Psoas muscle (tissue), 8 donors: ENCODE measurements around the gene CCP110. TPM values are rescaled to one million over a fixed set of nuclear protein-coding genes. Genes with fewer than 3 reads are reported as not detected.

Source experiments
- ATAC-seq, 4 donors: fragments of 200-7000 bp; cut with Tn5 transposase; one replicate each; pipeline ENCODE4 v1.9.1; 2020; ENCODE audit warnings: moderate library complexity in 3 of 4, mild to moderate bottlenecking in 2 of 4
- DNase-seq, 2 donors: peaks; one replicate each; pipeline ENCODE4 v3.0.0-alpha.2; 2020
- H3K27ac ChIP-seq: fragments of 200-600 bp; one replicate; pipeline ENCODE4 v1.8.0; 2022
- H3K27me3 ChIP-seq, 3 donors: fragments of 200-600 bp in 1 of 3; one replicate each; pipeline versions ENCODE4 v1.6.1 to v1.8.0; 2013 to 2022; ENCODE audit warnings: low read length in 2 of 3, mild to moderate bottlenecking in 2 of 3, moderate library complexity in 1 of 3; ENCODE audit not compliant: insufficient read depth in 3 of 3
- H3K36me3 ChIP-seq, 2 donors: fragments of 200-600 bp in 1 of 2; one replicate each; pipeline versions ENCODE4 v1.6.1 to v1.8.0; 2013 to 2022; ENCODE audit warnings: low read depth in 1 of 2, mild to moderate bottlenecking in 1 of 2, moderate library complexity in 1 of 2; ENCODE audit not compliant: insufficient read depth in 1 of 2
- H3K4me1 ChIP-seq: fragments of 200-600 bp; one replicate; pipeline ENCODE4 v1.8.0; 2022
- H3K4me3 ChIP-seq: fragments of 200-600 bp; one replicate; pipeline ENCODE4 v1.8.0; 2022; ENCODE audit warnings: mild to moderate bottlenecking
- H3K9me3 ChIP-seq: fragments of 200-600 bp; one replicate; pipeline ENCODE4 v1.8.0; 2022
- CTCF ChIP-seq: fragments of 200-600 bp; IDR thresholded peaks from one replicate; pipeline ENCODE4 v1.8.0; 2022; ENCODE audit warnings: antibody characterized with exemption
- WGBS, 3 donors: extraction: QIAGEN DNeasy Blood & Tissue Kit; methylation state at CpG; one replicate each; pipeline versions ENCODE4 v1.1.6 to v1.1.7; 2013; 5-methylcytosine and 5-hydroxymethylcytosine counted together
- intact Hi-C, 2 donors: fragments of 100-400 bp; cut with DNase I; formaldehyde crosslinking; loops; one replicate each; pipeline versions ENCODE4 v1.11.0 to v1.14.2; 2022
- long read RNA-seq, 2 donors: library from polyadenylated mRNA; unstranded; transcript quantifications; one replicate each; pipeline ENCODE4 v2.0.0, GENCODE V29; 2021
- polyA plus RNA-seq, 3 donors: library from polyadenylated mRNA; stranded (reverse); fragments of 200-250 nt; gene quantifications; one replicate each; pipeline ENCODE4 v1.2.3, GENCODE V29; 2013
- total RNA-seq, 4 donors: library from RNA; stranded (reverse); fragmentation: NEBNext Ultra II Directional in 2 of 4; extraction: Animal tissue kit (Norgen Biotek cat#: 25700) in 2 of 4; gene quantifications; one replicate each; pipeline versions ENCODE4 v1.2.1 to v1.2.4, GENCODE V29; 2021 to 2023
- donor health status: healthy with polysubstance abuse.
- donor health status: DM: no; HTN: no; CAD: no; lungs with moderate emphysema.
- donor health status: Bipolar disorder and iron deficiency.
- donor health status: healthy.
- donor health status: DM: yes; HTN: yes; CAD: no.
- donor health status: DM: no; HTN: no; CAD: no.
- donor health status: DM: no; HTN: no; CAD: no.
- donor health status: DM: yes; HTN: yes; CAD: no.

CCP110 gene
- total RNA-seq (10 to 100 TPM in 1 of 4 donors, 1 to 10 TPM in 3; 4.9 to 10.9 (median 7.0) TPM), polyA plus RNA-seq (10 to 100 TPM in 1 of 3 donors, 1 to 10 TPM in 2; 4.4 to 16.1 (median 4.8) TPM)
- long read RNA-seq, donor 1, partial matches to known transcripts: 0 of 1 reads
- long read RNA-seq, donor 1, other reads (novel, unspliced or antisense): 1 of 1 reads
- long read RNA-seq, donor 2, full-length matches to known transcripts: 1 of 13 reads
- long read RNA-seq, donor 2, partial matches to known transcripts: 6 of 13 reads
- long read RNA-seq, donor 2, other reads (novel, unspliced or antisense): 6 of 13 reads

- peaks cover 33% of the 10 kb centered on the region for H3K4me1 ChIP-seq
- H3K4me3 ChIP-seq: peak within 1 kb of the TSS; percentile 90
- H3K27ac ChIP-seq: peak within 1 kb of the TSS; percentile 48
- DNase-seq (peak; percentile 97 to 98), ATAC-seq (peak; percentile 91 to 94 (median 93))
- H3K9me3 ChIP-seq: no peaks in the 10 kb centered on the region
- 1% methylated on average over 39 to 51 of the region's 51 CpGs for WGBS, 3 donors
- no peaks in the 10 kb centered on the region for H3K27me3 ChIP-seq
- H3K36me3 ChIP-seq: peaks cover 2 to 14% of the 10 kb centered on the region in 2 donors
- TF ChIP-seq CTCF: no peak
- intact Hi-C loops: loop anchor here in 1 of 2 donors (2.0 kb wide), 1 partner anchor 31 kb away; the partner anchor contains the start of gene VPS35L
Observed at GRCh38 chr16:19523559-19524355, at the start of gene CCP110. Gene CCP110, plus strand, starts transcription at chr16:19523942. Its CDS starts 3,940 bp downstream, at chr16:19527882.

- intact Hi-C loops: no loop called here
- 49 to 73% (median 56%) methylated on average over 5 of the region's 5 CpGs for WGBS, 3 donors
- H3K36me3 ChIP-seq: no peaks in the 10 kb centered on the region
- ATAC-seq (no peak), DNase-seq (no peak)
- no peak overlapping the region for H3K4me3 ChIP-seq
- no peaks in the 10 kb centered on the region for H3K9me3 ChIP-seq
- no peaks in the 10 kb centered on the region for H3K4me1 ChIP-seq
- TF ChIP-seq CTCF: no peak
- H3K27ac ChIP-seq: no peak overlapping the region
- peaks cover 0 to 3% (median 0%) of the 10 kb centered on the region in 3 donors for H3K27me3 ChIP-seq
Observed at GRCh38 chr16:19474617-19475016, 49.1 kb upstream of the CCP110 start.

- Histone ChIP-seq H3K36me3 (no peaks in the 10 kb centered on the region), H3K27ac (no peak overlapping the region), H3K4me1 (no peaks in the 10 kb centered on the region), H3K4me3 (no peak overlapping the region), H3K27me3 (peaks cover 0 to 6% (median 0%) of the 10 kb centered on the region in 3 donors), H3K9me3 (no peaks in the 10 kb centered on the region)
- intact Hi-C loops: no loop called here
- no peak for TF ChIP-seq CTCF
- WGBS, 3 donors: 48 to 91% (median 85%) methylated on average over 1 of the region's 1 CpG
- ATAC-seq: no peak
- no peak for DNase-seq
Observed at GRCh38 chr16:19478505-19478904, 45.2 kb upstream of the CCP110 start.

GRCh38 chr16:19479302-19479721 lies 44.4 kb upstream of the CCP110 start:
- no peak for TF ChIP-seq CTCF
- intact Hi-C loops: no loop called here
- WGBS, 3 donors: 65 to 69% (median 69%) methylated on average over 3 of the region's 3 CpGs
- H3K9me3 ChIP-seq: no peaks in the 10 kb centered on the region
- H3K4me1 ChIP-seq: no peaks in the 10 kb centered on the region
- no peak overlapping the region for H3K4me3 ChIP-seq
- DNase-seq: no peak
- H3K27me3 ChIP-seq: peaks cover 0 to 6% (median 0%) of the 10 kb centered on the region in 3 donors
- H3K27ac ChIP-seq: no peak overlapping the region
- no peaks in the 10 kb centered on the region for H3K36me3 ChIP-seq
- no peak for ATAC-seq
